ENCODE measurements around the gene SERPINB10. TPM values are rescaled to one million over a fixed set of nuclear protein-coding genes. Genes with fewer than 3 reads are reported as not detected.
A peak's percentile ranks its signal among the peaks of the same experiment; 100 is the strongest.

Gene SERPINB10
- total RNA-seq, 4 donors from 2014 or later, result not detected

DNA sequence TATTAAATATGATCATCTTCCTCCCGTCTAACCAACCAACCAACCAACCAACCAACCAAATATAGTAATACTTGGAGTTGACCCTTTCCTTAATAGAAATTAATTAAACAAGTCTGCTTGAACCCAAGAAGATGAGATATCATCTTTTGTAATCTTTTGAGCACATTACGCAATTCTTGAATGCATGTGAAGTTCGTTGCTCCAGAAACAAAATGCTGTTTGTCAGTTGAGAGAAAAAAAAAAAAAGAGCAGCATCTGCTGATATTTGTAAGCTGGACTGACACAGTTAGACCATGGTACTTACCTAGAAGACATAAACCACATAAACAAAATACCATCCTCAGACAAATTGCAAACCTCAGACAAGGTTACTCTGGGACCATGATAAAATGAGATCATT lies 29.4 kb upstream of the SERPINB10 start:
- no peaks in the 10 kb centered on the region for H3K27me3 ChIP-seq
- H3K9me3 ChIP-seq, result no peaks in the 10 kb centered on the region
- TF ChIP-seq, protein P1, sequence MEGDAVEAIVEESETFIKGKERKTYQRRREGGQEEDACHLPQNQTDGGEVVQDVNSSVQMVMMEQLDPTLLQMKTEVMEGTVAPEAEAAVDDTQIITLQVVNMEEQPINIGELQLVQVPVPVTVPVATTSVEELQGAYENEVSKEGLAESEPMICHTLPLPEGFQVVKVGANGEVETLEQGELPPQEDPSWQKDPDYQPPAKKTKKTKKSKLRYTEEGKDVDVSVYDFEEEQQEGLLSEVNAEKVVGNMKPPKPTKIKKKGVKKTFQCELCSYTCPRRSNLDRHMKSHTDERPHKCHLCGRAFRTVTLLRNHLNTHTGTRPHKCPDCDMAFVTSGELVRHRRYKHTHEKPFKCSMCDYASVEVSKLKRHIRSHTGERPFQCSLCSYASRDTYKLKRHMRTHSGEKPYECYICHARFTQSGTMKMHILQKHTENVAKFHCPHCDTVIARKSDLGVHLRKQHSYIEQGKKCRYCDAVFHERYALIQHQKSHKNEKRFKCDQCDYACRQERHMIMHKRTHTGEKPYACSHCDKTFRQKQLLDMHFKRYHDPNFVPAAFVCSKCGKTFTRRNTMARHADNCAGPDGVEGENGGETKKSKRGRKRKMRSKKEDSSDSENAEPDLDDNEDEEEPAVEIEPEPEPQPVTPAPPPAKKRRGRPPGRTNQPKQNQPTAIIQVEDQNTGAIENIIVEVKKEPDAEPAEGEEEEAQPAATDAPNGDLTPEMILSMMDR (IDR thresholded peaks at IDR 0.05), result no peak
- TF ChIP-seq POLR2A (IDR thresholded peaks at IDR 0.05), result no peak
- H3K36me3 ChIP-seq, result no peaks in the 10 kb centered on the region
- H3K4me1 ChIP-seq, result no peaks in the 10 kb centered on the region
- intact Hi-C loops (cut with DNase I), result no loop called here
- H3K4me3 ChIP-seq (replicated peaks in 1 of 3), result no peak overlapping the region
- no peak overlapping the region for H3K27ac ChIP-seq
- WGBS, 2 donors, result 70 to 73% methylated on average over 3 of the region's 3 CpGs
- no peak for DNase-seq

DNA sequence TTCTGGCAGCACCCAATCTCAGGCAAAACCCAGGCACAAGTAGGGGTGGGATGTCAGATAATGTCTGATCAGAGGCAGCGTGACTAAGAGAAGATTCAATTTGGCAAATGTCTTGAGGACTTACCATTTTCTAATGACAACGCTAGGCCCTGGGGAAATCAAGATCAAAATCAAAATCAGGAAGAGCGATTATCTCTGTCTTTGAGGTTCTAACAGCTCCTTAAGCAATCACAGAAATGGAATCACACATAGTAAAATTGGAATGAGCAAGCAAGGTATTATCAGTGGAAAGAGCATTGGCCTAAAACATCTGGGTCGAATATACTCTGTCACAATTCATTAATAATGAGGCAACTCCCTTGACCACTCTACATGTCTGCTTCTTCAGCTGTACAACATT lies 28.8 kb upstream of the SERPINB10 start:
- intact Hi-C loops (cut with DNase I), result no loop called here
- Histone ChIP-seq H3K4me1 (no peaks in the 10 kb centered on the region), H3K27me3 (no peaks in the 10 kb centered on the region), H3K36me3 (no peaks in the 10 kb centered on the region), H3K9me3 (no peaks in the 10 kb centered on the region), H3K4me3 (replicated peaks in 1 of 3) (no peak overlapping the region), H3K27ac (no peak overlapping the region)
- DNase-seq, result no peak
- WGBS, 2 donors, result 85 to 88% methylated on average over 4 of the region's 4 CpGs
- TF ChIP-seq POLR2A (IDR thresholded peaks at IDR 0.05), result no peak
- TF ChIP-seq, protein P1 (IDR thresholded peaks at IDR 0.05), result no peak

DNA sequence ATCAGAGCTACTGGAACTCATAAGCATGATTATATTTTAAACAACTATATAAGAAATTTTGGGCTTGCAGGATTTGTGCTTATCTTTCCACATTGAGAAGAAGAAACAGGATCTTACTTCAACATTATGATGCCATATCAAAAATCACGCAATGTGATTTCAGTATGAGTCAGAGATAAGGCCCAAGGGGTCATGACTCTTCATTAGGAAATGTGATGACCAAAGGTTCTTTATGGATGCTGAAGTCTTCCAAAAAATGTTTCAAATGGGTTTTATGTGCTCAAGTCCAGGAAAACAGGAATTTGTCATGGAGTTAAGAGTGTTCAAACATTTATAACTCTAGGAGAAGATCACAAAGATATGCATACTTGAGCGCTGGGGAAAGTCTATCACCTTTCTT lies 28.0 kb upstream of the SERPINB10 start:
- Histone ChIP-seq H3K36me3 (no peaks in the 10 kb centered on the region), H3K4me3 (replicated peaks in 1 of 3) (no peak overlapping the region), H3K27me3 (no peaks in the 10 kb centered on the region), H3K9me3 (no peaks in the 10 kb centered on the region), H3K4me1 (no peaks in the 10 kb centered on the region), H3K27ac (no peak overlapping the region)
- 79 to 82% methylated on average over 2 of the region's 2 CpGs for WGBS, 2 donors
- TF ChIP-seq POLR2A (IDR thresholded peaks at IDR 0.05), result no peak
- TF ChIP-seq, protein P1 (IDR thresholded peaks at IDR 0.05), result no peak
- intact Hi-C loops (cut with DNase I), result no loop called here
- no peak for DNase-seq

DNA sequence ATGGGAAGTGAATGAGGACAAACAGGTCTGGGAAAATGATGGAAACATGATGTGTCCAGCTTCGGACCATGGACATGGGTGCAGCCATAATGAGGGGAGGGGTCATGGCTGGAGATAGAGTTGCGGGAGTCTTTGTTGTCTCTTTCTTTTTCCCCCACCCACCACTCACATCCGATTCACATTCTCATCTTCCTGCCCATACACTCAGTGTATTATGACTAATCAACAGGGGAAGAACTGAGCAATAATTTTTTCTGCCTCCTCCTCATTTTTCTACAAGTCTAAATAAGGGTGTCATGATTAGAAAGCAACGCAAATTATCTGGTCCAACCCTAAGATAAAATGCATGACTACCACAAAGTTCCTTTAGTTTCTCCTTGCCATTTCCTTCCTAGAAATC lies 25.9 kb upstream of the SERPINB10 start:
- intact Hi-C loops (cut with DNase I), result no loop called here
- no peak overlapping the region for H3K4me3 ChIP-seq (replicated peaks in 1 of 3)
- no peaks in the 10 kb centered on the region for H3K27me3 ChIP-seq
- WGBS, 2 donors, result 75 to 87% methylated on average over 4 of the region's 4 CpGs
- H3K9me3 ChIP-seq, result no peaks in the 10 kb centered on the region
- H3K4me1 ChIP-seq, result no peaks in the 10 kb centered on the region
- no peak for TF ChIP-seq POLR2A (IDR thresholded peaks at IDR 0.05)
- TF ChIP-seq, protein P1 (IDR thresholded peaks at IDR 0.05), result no peak
- no peak for DNase-seq
- H3K36me3 ChIP-seq, result no peaks in the 10 kb centered on the region
- no peak overlapping the region for H3K27ac ChIP-seq

DNA sequence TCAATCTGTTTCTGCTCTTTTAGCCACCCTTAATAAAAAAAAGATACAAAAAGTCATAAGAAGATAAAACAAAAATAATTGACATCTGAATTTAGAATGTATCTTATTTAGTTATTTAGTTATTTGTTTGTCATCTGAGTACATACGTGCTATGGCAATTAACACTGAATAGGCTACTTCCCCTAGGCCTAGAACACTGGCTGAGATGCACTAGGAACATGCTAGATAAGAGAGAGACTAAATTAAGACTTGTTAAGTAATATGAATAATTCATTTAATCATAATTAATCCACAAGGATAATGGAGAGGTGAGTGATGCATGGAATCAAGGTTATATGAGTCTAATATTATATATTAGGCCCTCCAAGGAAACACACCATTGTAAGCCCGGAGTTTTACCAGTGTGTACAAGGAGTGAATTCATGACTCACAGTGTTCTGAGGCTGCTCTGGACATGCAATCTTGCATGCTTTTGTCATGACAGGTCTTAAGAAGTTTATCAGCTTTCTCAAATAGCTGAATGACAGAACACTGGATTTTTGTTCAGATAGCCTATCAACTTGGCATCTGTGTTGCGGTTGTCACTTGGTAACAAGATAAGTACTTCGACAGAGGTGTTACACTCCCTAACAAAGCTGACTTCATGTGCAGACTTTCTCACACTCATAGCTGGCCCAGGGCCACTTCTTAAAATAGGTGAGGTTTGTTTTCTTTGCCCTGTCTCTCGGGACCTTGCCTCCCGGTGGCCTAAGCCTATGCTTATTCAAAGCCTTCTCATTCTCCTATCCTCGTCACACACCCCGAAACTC lies 25.2 kb upstream of the SERPINB10 start:
- Histone ChIP-seq H3K9me3 (no peaks in the 10 kb centered on the region), H3K36me3 (no peaks in the 10 kb centered on the region), H3K4me1 (no peaks in the 10 kb centered on the region), H3K27ac (no peak overlapping the region), H3K27me3 (no peaks in the 10 kb centered on the region), H3K4me3 (replicated peaks in 1 of 3) (no peak overlapping the region)
- 49 to 53% methylated on average over 8 of the region's 8 CpGs for WGBS, 2 donors
- DNase-seq, result peak; percentile 14 to 15
- TF ChIP-seq POLR2A (IDR thresholded peaks at IDR 0.05), result no peak
- TF ChIP-seq, protein P1 (IDR thresholded peaks at IDR 0.05), result no peak
- intact Hi-C loops (cut with DNase I), result no loop called here

Data from thyroid gland (tissue), 4 donors.